ENCODE measurements around the gene CDK2.
"Not testable (repeated sequence)": the region's sequence is repeated elsewhere in the genome, so short reads cannot be mapped to it uniquely, and the experiment has no call there.

CDK2 gene

GRCh38 chr12:55938826-55939501, 27.7 kb upstream of the CDK2 start:
- no peak for DNase-seq

GRCh38 chr12:55940065-55940732, 26.4 kb upstream of the CDK2 start:
- DNase-seq, result peak; percentile 74

- DNase-seq, result no peak
Measured at GRCh38 chr12:55942055-55942454, 24.6 kb upstream of the CDK2 start.

- DNase-seq, result no peak
Measured at GRCh38 chr12:55942577-55943136, 24.0 kb upstream of the CDK2 start.

GRCh38 chr12:55946553-55946952, 20.1 kb upstream of the CDK2 start:
- DNase-seq, result no peak

- no peak for DNase-seq
Measured at GRCh38 chr12:55955344-55955743, 11.3 kb upstream of the CDK2 start.

GRCh38 chr12:55955800-55956508, 10.7 kb upstream of the CDK2 start:
- DNase-seq, result no peak

- DNase-seq, result no peak
Measured at GRCh38 chr12:55957106-55957859, 9.3 kb upstream of the CDK2 start.

GRCh38 chr12:55963760-55964159, 2.9 kb upstream of the CDK2 start:
- DNase-seq, result no peak

- no peak for DNase-seq
Measured at GRCh38 chr12:55965240-55965639, 1.4 kb upstream of the CDK2 start.

- no peak for DNase-seq
Measured at GRCh38 chr12:55965941-55966407, 656 bp upstream of the CDK2 start, which contains the start of gene PMEL. TSS of gene PMEL (minus strand) at chr12:55966042. CDS start at chr12:55966011, 31 bp downstream.

GRCh38 chr12:55969356-55969755, 2.7 kb downstream of the CDK2 start:
- no peak for DNase-seq

- no peak for DNase-seq
Measured at GRCh38 chr12:55970775-55971174, 4.1 kb downstream of the CDK2 start.

GRCh38 chr12:55972042-55972441, 5.4 kb downstream of the CDK2 start:
- DNase-seq, result no peak

GRCh38 chr12:55972456-55972855, 5.8 kb downstream of the CDK2 start:
- no peak for DNase-seq

GRCh38 chr12:55972911-55973598, 6.4 kb downstream of the CDK2 start:
- no peak for DNase-seq

- peak; percentile 93 for DNase-seq
Measured at GRCh38 chr12:55973599-55974307, 7.1 kb downstream of the CDK2 start, which contains the start of gene RAB5B. TSS of gene RAB5B (plus strand) at chr12:55974078. CDS start at chr12:55986961, 12,883 bp downstream.

- peak; percentile 13 for DNase-seq
Measured at GRCh38 chr12:55974308-55974730, 7.7 kb downstream of the CDK2 start.

- DNase-seq, result no peak
Measured at GRCh38 chr12:55978393-55978792, 11.8 kb downstream of the CDK2 start.

- DNase-seq, result no peak
Measured at GRCh38 chr12:55979069-55979468, 12.4 kb downstream of the CDK2 start.

GRCh38 chr12:55981882-55982281, 15.3 kb downstream of the CDK2 start:
- not testable (repeated sequence) for DNase-seq

All from stimulated activated CD4-positive, alpha-beta T cell treated with anti-CD3 and anti-CD28 coated beads, Interleukin-12 subunit alpha, Interleukin-12 subunit beta, amount 100 ng/mL, for 4 hours (primary cell).